Smooth muscle cell of the brain vasculature (primary cell): ENCODE results near the gene PCBP2.
"Not testable (repeated sequence)": the region's sequence is repeated elsewhere in the genome, so short reads cannot be mapped to it uniquely, and the experiment has no call there.

Experiments
- DNase-seq: peaks from one replicate; pipeline ENCODE4 v3.0.0-alpha.2; 2012; ENCODE audit warnings: low read depth, low spot score

Gene PCBP2

DNA sequence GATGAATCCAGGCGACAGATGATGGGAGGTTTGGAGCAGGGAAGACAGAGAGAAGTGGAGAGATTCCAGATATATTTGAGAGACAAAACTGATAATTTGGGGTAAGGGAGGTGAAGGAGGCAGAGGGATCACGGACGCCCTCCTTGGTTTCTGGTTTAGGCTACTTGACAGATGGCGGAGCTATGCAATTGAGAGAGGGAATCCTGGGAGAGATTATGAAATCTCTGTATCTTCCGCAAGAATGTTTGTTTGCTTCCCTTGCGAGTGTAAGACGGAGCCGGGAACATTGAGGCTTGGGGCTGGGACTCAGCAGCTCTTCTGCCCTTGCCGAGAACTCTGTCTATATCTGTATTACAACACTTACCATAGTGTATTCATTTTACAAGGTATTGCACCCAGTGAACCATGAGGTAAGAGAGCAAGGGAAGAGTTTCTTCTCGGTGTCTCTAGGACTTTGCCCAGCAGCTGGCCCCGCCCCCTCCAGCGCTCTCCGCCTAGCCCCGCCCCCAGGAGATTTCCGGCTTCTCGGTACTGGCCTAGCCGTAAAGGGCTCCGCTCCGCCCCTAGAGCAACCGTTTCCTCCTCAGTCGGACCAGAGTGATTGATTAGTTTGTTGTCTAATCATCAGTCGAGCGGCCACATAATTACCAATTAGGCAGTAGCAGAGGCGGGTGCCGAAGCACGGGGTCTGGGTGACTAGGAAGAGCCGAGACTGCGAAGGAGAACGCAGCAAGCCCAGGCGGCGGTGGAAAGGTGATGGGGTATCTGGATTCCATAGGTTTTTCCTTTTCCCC, 10.7 kb upstream of the PCBP2 start, which contains the start of gene PRR13:
Gene PRR13 (plus strand): TSS at position 695 of the 794 bp plus-strand sequence. CDS start 981 bp downstream, outside the sequence.
- DNase-seq = peak; percentile 97

DNA sequence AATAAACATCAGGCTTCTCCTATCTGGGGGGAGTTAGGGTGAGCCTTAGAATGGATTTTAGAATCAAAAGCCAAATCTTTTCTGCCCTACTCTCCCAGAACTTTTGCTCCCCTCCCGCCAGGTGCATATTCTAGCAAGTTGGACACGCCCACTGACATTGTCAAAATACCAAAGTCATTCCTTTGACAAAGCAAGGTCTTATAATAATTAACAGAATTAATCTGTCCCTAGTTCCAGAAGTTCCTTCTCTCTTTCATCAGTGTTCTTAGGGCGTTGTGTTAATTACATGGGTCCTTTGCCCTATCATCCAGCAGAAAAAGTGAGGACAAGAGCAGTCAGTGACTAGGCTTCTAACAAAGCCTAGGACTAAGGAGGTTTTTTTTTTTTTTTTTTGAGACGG, 7.9 kb upstream of the PCBP2 start:
- no peak for DNase-seq

DNA sequence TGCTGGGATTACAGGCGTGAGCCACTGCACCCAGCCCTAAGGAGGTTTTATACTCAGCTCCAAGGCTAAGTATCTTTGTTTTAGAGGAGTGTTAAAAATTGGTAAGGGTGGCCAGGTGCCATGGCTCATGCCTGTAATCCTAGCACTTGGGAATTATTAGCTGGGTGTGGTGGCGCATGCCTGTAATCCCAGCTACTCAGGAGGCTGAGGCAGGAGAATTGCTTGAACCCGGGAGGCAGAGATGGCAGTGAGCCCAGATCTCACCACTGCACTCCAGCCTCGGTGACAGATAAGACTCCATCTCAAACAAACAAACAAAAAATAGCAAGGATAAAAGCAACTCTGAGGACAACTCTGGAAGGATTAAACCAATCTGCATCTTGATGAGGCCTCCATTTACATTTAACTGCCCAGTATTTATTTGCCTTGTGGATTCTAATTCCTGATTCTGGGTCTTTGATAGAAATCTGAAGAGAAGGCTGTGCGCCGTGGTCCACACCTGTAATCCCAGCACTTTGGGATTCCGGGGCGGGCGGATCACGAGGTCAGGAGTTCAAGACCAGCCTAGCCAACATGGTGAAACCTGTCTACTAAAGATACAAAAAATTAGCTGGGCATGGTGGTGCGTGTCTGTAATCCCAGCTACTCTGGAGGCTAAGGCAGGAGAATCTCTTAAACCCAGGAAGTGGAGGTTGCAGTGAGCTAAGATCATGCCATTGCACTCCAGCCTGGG, 7.1 kb upstream of the PCBP2 start:
- not testable (repeated sequence) for DNase-seq

GRCh38 chr12:53450936-53451335, 966 bp upstream of the PCBP2 start:
- no peak for DNase-seq

- peak; percentile 77 for DNase-seq
Observed at GRCh38 chr12:53452159-53453077, 516 bp downstream of the PCBP2 start.

DNA sequence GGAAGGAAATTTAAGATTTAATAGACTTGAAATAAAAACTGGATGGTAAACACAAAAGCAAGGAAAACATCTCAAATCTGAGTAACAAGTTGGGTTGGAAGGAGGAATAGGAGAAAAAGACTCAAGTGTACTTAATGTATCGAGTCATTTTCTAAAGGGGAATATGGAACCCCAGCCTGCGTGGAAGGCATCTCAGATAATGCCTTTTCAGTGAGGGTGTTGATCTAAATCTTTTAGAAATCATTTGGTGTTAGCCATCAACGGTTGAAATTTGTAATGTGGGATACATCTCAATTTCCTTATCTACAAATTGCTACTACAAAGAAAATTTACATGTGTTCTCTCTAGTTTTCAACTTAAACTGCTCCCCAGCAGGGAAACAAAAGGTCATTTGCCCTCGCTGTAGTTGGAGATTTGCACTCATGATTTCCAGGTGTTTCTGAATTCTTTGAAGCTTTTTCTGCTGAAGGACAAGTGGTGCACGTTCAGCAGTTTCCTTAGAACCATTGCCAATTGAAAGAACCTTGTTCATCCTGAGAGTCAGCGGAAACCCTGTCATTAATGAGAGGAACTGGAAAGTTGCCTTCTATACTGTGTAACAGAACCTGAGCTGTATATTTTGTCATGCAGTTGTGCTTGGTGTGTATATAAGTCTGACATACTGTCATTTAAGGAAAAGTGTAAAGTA, 2.2 kb downstream of the PCBP2 start:
- no peak for DNase-seq

DNA sequence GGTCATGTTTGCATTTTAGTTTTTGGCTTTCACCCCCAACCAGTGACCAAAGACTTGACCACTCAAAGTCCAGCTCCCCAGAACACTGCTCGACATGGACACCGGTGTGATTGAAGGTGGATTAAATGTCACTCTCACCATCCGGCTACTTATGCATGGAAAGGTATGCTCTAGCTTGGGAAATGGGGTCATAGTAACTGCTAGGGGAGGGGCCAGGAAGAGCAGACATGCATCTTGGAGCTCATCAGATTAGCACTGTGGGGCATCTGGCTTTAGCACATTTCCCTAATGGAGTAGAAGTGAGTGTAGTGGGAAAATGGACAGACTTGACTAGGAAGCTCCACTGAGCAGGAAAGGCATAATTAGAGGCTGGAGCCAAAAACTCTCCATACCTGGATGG, 2.8 kb downstream of the PCBP2 start:
- no peak for DNase-seq

GRCh38 chr12:53456654-53457366, 4.9 kb downstream of the PCBP2 start:
- no peak for DNase-seq

- DNase-seq = no peak
Observed at GRCh38 chr12:53459097-53459496, 7.2 kb downstream of the PCBP2 start.

- DNase-seq = no peak
Observed at GRCh38 chr12:53461059-53461458, 9.2 kb downstream of the PCBP2 start.

- DNase-seq = no peak
Observed at GRCh38 chr12:53461591-53461990, 9.7 kb downstream of the PCBP2 start.

- no peak for DNase-seq
Observed at GRCh38 chr12:53462935-53463334, 11.0 kb downstream of the PCBP2 start.

GRCh38 chr12:53463802-53464560, 12.1 kb downstream of the PCBP2 start:
- no peak for DNase-seq

- DNase-seq = no peak
Observed at GRCh38 chr12:53464685-53465418, 12.9 kb downstream of the PCBP2 start.

DNA sequence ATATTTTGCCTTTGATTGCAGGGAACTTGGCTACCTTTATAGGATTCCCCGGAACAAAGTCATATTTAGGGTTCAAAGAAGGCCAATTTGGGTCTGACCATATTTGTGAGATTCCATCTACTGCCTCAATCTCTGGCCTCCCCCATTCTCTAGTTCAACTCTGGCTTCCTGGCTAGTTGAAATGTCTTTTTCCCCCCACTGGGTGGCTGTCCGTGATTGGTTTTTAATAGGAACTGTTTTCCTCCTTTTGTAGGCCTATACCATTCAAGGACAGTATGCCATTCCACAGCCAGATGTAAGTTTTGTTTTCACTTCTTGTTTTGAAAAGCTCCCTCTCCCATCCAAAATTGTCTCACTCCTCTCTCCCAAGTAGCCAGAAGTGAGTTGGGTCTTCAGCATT, 13.8 kb downstream of the PCBP2 start:
- DNase-seq = no peak

GRCh38 chr12:53466640-53467039, 14.7 kb downstream of the PCBP2 start:
- DNase-seq = no peak

GRCh38 chr12:53467082-53467481, 15.2 kb downstream of the PCBP2 start:
- DNase-seq = no peak

DNA sequence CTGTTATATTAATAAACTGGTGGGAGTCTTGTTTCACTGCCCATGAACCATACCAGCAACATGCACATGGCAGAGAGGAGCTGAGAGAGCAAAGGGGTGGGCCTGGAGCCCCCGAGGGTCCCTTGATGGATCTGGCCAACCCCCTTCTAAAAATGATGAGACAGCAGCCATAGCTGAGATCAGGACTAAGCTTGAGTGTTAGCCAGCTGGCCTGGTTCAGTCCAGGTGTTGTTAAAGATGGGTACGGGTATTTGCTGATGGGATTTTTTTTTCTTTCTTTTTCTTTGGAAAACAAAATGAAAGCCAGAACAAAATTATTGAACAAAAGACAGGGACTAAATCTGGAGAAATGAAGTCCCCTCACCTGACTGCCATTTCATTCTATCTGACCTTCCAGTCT, 16.0 kb downstream of the PCBP2 start:
- DNase-seq = no peak

- DNase-seq = no peak
Observed at GRCh38 chr12:53468282-53468681, 16.4 kb downstream of the PCBP2 start.
